LNCaP clone FGC (cell line): ENCODE results near the gene SND1.

Experiments used
- DNase-seq: peaks from one replicate; pipeline ENCODE4 v3.0.0-alpha.2; 2011; ENCODE audit warnings: low read depth
- H3K4me3 ChIP-seq: 2 replicates; pipeline ENCODE4 v1.5.1; 2011; ENCODE audit warnings: mild to moderate bottlenecking, low read depth, low read length, control low read depth
- CTCF ChIP-seq: IDR thresholded peaks from 2 replicates; pipeline ENCODE4 v1.5.1; 2012; ENCODE audit warnings: mild to moderate bottlenecking; ENCODE audit not compliant: control insufficient read depth, insufficient read depth; ENCODE audit errors: extremely low read depth

SND1 gene

GRCh38 chr7:128010391-128011127, 358.6 kb downstream of the SND1 start:
- DNase-seq, result no peak
- H3K4me3 ChIP-seq, result no peak overlapping the region
- peak; percentile 5; the same call in 1 of the 2 replicates for TF ChIP-seq CTCF

- no peak for DNase-seq
Measured at GRCh38 chr7:128011131-128011661, 359.2 kb downstream of the SND1 start.

DNA sequence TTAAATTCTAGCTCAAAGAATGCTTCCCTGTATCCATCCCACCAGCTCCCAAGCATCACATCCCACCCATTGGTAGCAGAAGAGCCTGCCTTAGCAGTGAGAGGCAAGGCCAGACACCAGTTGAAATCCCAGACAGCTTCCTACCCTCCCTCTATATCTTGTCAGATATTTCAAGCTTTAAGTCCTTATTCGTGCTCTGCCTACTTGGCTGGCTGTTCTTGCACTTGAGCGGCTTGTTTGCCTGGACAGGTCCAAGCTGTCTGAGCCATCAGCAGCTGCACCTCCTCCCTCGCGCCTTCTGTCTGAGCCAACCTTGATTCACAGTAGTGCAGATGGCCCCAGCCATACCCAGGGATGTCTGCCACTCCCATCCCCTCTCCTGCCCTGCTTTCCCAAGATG, 362.8 kb downstream of the SND1 start:
- DNase-seq, result no peak
- no peak overlapping the region for H3K4me3 ChIP-seq
- TF ChIP-seq CTCF, result no peak

More at GRCh38 chr7:128011131-128011661, 359.2 kb downstream of the SND1 start:
- H3K4me3 ChIP-seq, result no peak overlapping the region
- no peak for TF ChIP-seq CTCF

GRCh38 chr7:128017460-128017859, 365.5 kb downstream of the SND1 start:
- TF ChIP-seq CTCF, result peak; percentile 14; the same call in 1 of the 2 replicates
- no peak for DNase-seq
- H3K4me3 ChIP-seq, result no peak overlapping the region

DNA sequence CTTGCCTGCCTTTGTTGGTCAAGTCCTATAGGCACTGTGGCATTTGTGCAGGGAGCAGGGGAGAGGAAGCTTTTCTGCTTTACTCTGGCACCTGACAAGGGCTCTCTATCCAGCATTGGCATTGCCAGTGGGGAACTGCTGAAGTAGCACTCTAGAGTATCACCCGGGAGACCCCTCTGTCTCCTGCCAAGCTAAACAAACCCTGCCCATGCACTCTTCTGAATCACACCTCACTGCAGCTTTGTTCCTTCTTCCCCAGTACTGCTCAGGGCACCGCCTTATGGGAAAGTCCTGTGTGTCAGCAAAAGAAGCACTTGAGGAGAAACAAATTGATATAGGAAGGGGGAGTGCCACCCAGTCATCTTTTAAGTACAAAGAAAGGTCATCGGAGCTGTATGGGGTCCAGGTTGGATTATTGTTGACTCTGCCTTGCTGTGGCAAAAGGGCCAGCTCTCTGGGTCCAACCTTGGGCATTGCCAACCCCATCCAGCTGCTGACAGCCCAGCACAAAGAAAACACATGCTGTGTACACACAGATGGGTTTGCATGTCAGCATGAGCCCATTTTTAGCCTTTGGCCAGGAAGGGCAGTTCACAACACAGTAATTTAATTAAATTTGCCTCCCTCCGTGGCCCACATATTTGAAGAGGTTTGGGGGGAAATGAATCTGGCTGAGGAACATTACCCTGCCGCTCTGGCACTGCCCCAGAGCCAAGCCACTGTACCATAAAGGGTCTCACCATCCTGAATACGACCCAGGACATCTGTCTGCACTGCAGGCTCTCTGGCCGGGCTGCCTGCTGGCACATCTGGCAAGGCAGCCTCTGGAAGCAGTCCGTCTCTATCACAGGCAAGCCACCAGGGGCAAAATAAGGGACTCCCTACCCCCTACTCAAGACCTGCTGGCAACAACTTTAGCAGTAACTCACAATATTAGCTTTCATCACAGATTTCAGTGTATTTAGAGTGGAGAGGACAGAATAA, 366.2 kb downstream of the SND1 start:
- no peak for DNase-seq
- no peak overlapping the region for H3K4me3 ChIP-seq
- TF ChIP-seq CTCF, result no peak

DNA sequence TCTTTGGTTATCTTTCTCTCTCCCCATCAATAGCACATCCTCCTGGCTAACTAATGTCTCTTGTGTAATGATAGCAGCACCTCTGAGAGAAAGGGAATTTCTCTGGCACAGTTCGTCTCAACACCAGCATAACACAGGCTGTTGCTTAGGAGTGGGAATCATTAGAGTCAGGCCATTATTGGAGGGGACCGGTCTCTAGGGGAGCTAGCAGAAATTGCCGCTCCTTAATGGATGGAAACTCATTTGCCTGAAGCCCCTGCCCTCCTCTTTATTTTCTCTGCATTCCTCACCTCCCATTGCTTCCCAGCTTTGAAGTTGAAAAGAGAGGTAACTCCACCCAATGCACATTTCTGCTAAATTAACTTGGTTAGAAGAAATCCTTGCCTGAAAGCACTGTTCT, 367.3 kb downstream of the SND1 start:
- no peak for TF ChIP-seq CTCF
- DNase-seq, result no peak
- no peak overlapping the region for H3K4me3 ChIP-seq
